Measurements from ENCODE around the gene FAM53A.

FAM53A gene

DNA sequence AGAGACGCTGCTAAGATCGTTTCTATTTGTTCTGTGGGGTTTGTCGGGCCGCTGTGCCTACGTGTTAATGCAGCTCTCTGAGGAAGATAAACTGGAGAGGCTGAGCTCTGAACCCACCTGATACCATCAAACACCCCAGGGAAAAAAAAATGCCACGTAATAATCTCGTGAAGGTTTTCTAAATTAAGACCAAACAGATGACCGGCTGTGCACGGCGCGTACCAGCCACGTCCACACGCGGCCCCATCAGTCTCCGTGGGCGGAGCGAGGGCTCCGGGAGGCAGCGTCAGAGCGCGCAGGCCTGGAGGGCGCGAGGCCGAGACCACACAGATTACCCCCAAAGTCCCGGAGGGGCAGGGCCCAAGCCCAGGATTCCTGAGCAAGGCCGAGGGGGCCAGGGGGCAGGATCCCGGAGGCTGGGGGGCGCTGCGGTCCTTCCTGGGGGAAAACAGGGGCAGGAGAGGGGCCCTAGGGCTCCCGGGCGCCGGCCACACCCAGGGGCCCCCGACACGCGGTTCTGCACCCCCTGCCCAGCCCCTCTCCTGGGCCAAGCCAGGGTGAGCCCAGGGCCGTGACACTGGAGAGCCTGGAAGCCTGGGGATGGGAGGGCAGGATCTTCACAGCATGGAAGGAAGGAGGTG, 91.9 kb downstream of the FAM53A start:
- TF ChIP-seq, protein P1, sequence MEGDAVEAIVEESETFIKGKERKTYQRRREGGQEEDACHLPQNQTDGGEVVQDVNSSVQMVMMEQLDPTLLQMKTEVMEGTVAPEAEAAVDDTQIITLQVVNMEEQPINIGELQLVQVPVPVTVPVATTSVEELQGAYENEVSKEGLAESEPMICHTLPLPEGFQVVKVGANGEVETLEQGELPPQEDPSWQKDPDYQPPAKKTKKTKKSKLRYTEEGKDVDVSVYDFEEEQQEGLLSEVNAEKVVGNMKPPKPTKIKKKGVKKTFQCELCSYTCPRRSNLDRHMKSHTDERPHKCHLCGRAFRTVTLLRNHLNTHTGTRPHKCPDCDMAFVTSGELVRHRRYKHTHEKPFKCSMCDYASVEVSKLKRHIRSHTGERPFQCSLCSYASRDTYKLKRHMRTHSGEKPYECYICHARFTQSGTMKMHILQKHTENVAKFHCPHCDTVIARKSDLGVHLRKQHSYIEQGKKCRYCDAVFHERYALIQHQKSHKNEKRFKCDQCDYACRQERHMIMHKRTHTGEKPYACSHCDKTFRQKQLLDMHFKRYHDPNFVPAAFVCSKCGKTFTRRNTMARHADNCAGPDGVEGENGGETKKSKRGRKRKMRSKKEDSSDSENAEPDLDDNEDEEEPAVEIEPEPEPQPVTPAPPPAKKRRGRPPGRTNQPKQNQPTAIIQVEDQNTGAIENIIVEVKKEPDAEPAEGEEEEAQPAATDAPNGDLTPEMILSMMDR (IDR thresholded peaks at IDR 0.05; ENCODE audit: low read depth, low read length), result no peak
- no peak overlapping the region for H3K4me3 ChIP-seq (ENCODE audit: low read depth, low read length)

DNA sequence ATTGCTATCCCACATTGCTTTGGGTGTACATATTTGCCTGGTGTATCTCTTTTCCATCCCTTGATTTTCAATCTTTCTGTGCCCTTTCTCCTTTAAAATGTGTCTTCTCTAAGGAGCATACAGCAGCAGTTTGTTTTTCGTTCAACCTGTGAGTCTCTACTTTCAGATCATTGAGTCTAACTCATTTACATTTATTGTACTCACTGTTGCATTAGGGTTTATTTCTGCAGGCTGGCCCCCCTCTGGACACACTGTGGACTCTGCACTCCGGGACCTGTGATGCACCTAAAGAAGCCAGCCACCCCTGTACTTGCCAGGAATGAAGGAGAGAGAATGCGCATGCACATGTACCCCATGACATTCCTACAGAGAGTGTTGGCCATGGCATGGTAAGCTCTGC, 93.0 kb downstream of the FAM53A start:
- H3K4me3 ChIP-seq (ENCODE audit: low read depth, low read length), result no peak overlapping the region
- TF ChIP-seq, protein P1 (IDR thresholded peaks at IDR 0.05; ENCODE audit: low read depth, low read length), result no peak

DNA sequence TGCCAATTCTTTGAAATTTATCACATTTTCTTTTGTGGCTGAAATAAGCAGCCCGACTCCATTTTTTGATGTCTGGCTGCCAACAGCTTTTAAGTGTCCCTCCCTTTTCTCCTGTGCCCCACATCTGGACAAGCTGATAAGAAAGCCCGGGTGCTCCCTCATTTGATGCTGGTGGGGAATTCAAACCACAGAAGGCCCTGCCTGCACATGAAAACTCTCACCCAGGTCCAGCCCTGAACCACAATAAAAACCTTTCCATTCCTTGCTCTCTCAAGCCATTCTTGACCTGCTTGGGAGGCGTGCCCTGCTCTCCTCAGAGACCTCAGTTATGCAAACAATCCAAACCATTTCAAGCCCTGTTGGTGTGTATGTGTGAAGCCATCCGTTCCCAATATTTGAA, 93.9 kb downstream of the FAM53A start:
- H3K4me3 ChIP-seq (ENCODE audit: low read depth, low read length), result no peak overlapping the region
- TF ChIP-seq, protein P1 (IDR thresholded peaks at IDR 0.05; ENCODE audit: low read depth, low read length), result no peak
